Esophagus muscularis mucosa (tissue), 4 donors: ENCODE measurements around the gene MCF2L2. TPM values are rescaled to one million over a fixed set of nuclear protein-coding genes. Genes with fewer than 3 reads are reported as not detected.

Experiments used
- DNase-seq: peaks from one replicate; pipeline ENCODE4 v3.0.0-alpha.2; 2017; ENCODE audit errors: extremely low spot score
- H3K27ac ChIP-seq, 4 donors: fragments of 200-600 bp; sonication (generic); replicated peaks in 1 of 4; 1 replicate in 3 of 4; 2 replicates in 1 of 4; pipeline ENCODE4 v1.5.1; 2016 to 2019; ENCODE audit warnings: mild to moderate bottlenecking in 1 of 4
- H3K27me3 ChIP-seq, 4 donors: fragments of 200-600 bp; sonication (generic); one replicate each; pipeline versions ENCODE4 v1.5.1 to v1.6.0; 2016 to 2019
- H3K36me3 ChIP-seq, 4 donors: fragments of 200-600 bp; sonication (generic); one replicate each; pipeline ENCODE4 v1.5.1; 2016 to 2019
- H3K4me1 ChIP-seq, 4 donors: fragments of 200-600 bp; sonication (generic); one replicate each; pipeline ENCODE4 v1.5.1; 2016 to 2019
- H3K4me3 ChIP-seq, 4 donors: fragments of 200-600 bp; sonication (generic); 1 replicate in 2 of 4; 2 replicates in 2 of 4; pipeline ENCODE4 v1.5.1; 2016 to 2019; ENCODE audit warnings: mild to moderate bottlenecking in 4 of 4, moderate library complexity in 1 of 4
- H3K9me3 ChIP-seq, 4 donors: fragments of 200-600 bp; sonication (generic); 1 replicate in 3 of 4; 2 replicates in 1 of 4; pipeline ENCODE4 v1.5.1; 2016 to 2019
- EP300 ChIP-seq: sonication (generic); formaldehyde crosslinking; IDR thresholded peaks from one replicate; pipeline ENCODE4 v1.6.1; 2017; ENCODE audit warnings: antibody characterized with exemption
- POLR2A ChIP-seq: fragments of 450-650 bp; IDR thresholded peaks from one replicate; pipeline ENCODE4 v1.6.1; 2017; ENCODE audit warnings: antibody characterized with exemption, moderate library complexity, mild to moderate bottlenecking, low read depth
- POLR2AphosphoS5 ChIP-seq, 2 donors: sonication (generic); formaldehyde crosslinking; IDR thresholded peaks; one replicate each; pipeline ENCODE4 v1.6.1; 2017; ENCODE audit warnings: antibody characterized with exemption in 2 of 2
- WGBS: methylation state at CpG from one replicate; pipeline ENCODE4 v1.1.5; 2018; 5-methylcytosine and 5-hydroxymethylcytosine counted together
- intact Hi-C: fragments of 100-400 bp; cut with DNase I; formaldehyde crosslinking; loops from one replicate; pipeline ENCODE4 v1.15.1; 2023
- total RNA-seq, 4 donors: library from RNA; depleted of rRNA; stranded (reverse); fragments of >200 nt; gene quantifications; one replicate each; pipeline versions ENCODE4 v1.1.0 to v1.2.1, GENCODE V29; 2016
- TF ChIP-seq, protein P1 (sequence below), 3 experiments: fragments of 200-600 bp in 2 of 3; fragments of 450-650 bp in 1 of 3; sonication (generic) in 2 of 3; IDR thresholded peaks; one replicate each; pipeline ENCODE4 v1.5.1; 2017 to 2019; ENCODE audit warnings: antibody characterized with exemption in 3 of 3, mild to moderate bottlenecking in 2 of 3, moderate library complexity in 1 of 3

Gene MCF2L2
- total RNA-seq, 4 donors from 2014 or later, result 0.99 to 3.3 (median 1.3) TPM

DNA sequence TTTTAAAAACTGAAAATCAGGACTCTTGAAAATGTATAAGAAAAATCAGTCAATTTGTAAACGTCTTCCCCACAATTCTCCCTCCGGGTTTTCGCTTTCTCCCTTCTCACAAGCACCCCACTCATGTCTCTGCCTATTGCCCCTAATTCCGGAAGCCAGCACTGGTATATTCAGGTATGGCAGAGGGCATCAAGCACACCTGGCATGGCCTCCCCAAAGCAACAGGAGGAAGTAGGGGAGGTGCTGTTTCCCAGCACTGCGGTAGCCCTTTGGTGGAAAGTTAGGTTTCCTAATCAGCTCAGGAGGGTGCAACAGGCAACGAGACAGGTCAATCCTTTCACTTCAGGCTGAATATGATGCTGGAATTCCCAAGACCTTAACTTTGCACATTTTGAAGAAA, 296.0 kb downstream of the MCF2L2 start:
- Histone ChIP-seq H3K36me3 (no peaks in the 10 kb centered on the region), H3K9me3 (peaks cover 0 to 18% (median 14%) of the 10 kb centered on the region in 4 donors), H3K4me1 (no peaks in the 10 kb centered on the region), H3K27me3 (peaks cover 0 to 35% (median 0%) of the 10 kb centered on the region in 4 donors), H3K27ac (no peak overlapping the region), H3K4me3 (no peak overlapping the region)
- intact Hi-C loops, result no loop called here
- WGBS, result 52% methylated on average over 5 of the region's 6 CpGs
- TF ChIP-seq, protein P1, sequence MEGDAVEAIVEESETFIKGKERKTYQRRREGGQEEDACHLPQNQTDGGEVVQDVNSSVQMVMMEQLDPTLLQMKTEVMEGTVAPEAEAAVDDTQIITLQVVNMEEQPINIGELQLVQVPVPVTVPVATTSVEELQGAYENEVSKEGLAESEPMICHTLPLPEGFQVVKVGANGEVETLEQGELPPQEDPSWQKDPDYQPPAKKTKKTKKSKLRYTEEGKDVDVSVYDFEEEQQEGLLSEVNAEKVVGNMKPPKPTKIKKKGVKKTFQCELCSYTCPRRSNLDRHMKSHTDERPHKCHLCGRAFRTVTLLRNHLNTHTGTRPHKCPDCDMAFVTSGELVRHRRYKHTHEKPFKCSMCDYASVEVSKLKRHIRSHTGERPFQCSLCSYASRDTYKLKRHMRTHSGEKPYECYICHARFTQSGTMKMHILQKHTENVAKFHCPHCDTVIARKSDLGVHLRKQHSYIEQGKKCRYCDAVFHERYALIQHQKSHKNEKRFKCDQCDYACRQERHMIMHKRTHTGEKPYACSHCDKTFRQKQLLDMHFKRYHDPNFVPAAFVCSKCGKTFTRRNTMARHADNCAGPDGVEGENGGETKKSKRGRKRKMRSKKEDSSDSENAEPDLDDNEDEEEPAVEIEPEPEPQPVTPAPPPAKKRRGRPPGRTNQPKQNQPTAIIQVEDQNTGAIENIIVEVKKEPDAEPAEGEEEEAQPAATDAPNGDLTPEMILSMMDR (IDR thresholded peaks at IDR 0.05), result no peak
- TF ChIP-seq POLR2A, result no peak
- DNase-seq, result no peak

- TF ChIP-seq POLR2AphosphoS5 (IDR thresholded peaks at IDR 0.05) (no peak), EP300 (no peak), POLR2A (no peak)
- TF ChIP-seq, protein P1 (IDR thresholded peaks at IDR 0.05), result no peak
- intact Hi-C loops, result no loop called here
- peaks cover 0 to 35% (median 0%) of the 10 kb centered on the region in 4 donors for H3K27me3 ChIP-seq
- H3K9me3 ChIP-seq, result peaks cover 0 to 18% (median 14%) of the 10 kb centered on the region in 4 donors
- no peaks in the 10 kb centered on the region for H3K36me3 ChIP-seq
- DNase-seq, result no peak
- no peak overlapping the region for H3K27ac ChIP-seq
- H3K4me3 ChIP-seq, result no peak overlapping the region
- no peaks in the 10 kb centered on the region for H3K4me1 ChIP-seq
- 52% methylated on average over 4 of the region's 4 CpGs for WGBS
These were observed 296.7 kb downstream of the MCF2L2 start for GRCh38 chr3:183131735-183132134.

GRCh38 chr3:183131186-183131725, 297.2 kb downstream of the MCF2L2 start:
- H3K4me1 ChIP-seq, result no peaks in the 10 kb centered on the region
- TF ChIP-seq POLR2A (no peak), EP300 (no peak), POLR2AphosphoS5 (IDR thresholded peaks at IDR 0.05) (no peak)
- TF ChIP-seq, protein P1 (IDR thresholded peaks at IDR 0.05), result no peak
- H3K9me3 ChIP-seq, result peaks cover 0 to 18% (median 14%) of the 10 kb centered on the region in 4 donors
- H3K27me3 ChIP-seq, result peaks cover 0 to 35% (median 0%) of the 10 kb centered on the region in 4 donors
- no peak overlapping the region for H3K27ac ChIP-seq
- H3K4me3 ChIP-seq, result no peak overlapping the region
- no peaks in the 10 kb centered on the region for H3K36me3 ChIP-seq
- DNase-seq, result no peak
- WGBS, result 56% methylated on average over 4 of the region's 4 CpGs
- intact Hi-C loops, result no loop called here

DNA sequence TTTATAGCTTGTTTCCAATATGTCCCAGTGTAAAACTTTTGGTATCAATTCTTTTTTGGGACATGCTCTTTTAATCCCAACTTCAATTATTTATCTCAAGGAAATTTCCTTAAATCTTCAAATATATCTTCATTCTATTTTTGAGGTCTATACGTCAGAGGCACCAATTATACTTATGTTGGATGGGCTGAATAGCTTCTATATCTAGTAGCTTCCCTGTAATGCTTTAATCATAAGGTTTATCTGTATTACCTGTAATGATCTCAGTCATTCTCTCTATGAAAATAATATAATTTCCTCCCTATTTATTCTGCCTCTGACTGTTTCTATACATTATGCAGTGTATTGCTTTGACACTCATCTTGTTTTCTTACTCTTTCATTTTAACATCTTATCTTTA, 299.2 kb downstream of the MCF2L2 start:
- peaks cover 0 to 18% (median 14%) of the 10 kb centered on the region in 4 donors for H3K9me3 ChIP-seq
- TF ChIP-seq, protein P1 (IDR thresholded peaks at IDR 0.05), result no peak
- no peak for TF ChIP-seq POLR2AphosphoS5 (IDR thresholded peaks at IDR 0.05)
- TF ChIP-seq POLR2A, result no peak
- no peak for TF ChIP-seq EP300
- H3K27me3 ChIP-seq, result peaks cover 0 to 20% (median 0%) of the 10 kb centered on the region in 4 donors
- WGBS, result 94% methylated on average over 1 of the region's 1 CpG
- no peak overlapping the region for H3K27ac ChIP-seq
- no peaks in the 10 kb centered on the region for H3K4me1 ChIP-seq
- intact Hi-C loops, result loop anchor here (10.0 kb wide), 1 partner anchor 126 kb away; the partner anchor contains the start of gene B3GNT5
- no peaks in the 10 kb centered on the region for H3K36me3 ChIP-seq
- no peak for DNase-seq
- H3K4me3 ChIP-seq, result no peak overlapping the region

GRCh38 chr3:183128709-183129108, 299.7 kb downstream of the MCF2L2 start:
- intact Hi-C loops, result loop anchor here (10.0 kb wide), 1 partner anchor 126 kb away; the partner anchor contains the start of gene B3GNT5
- H3K9me3 ChIP-seq, result peaks cover 0 to 18% (median 14%) of the 10 kb centered on the region in 4 donors
- no peak overlapping the region for H3K4me3 ChIP-seq
- peaks cover 0 to 20% (median 0%) of the 10 kb centered on the region in 4 donors for H3K27me3 ChIP-seq
- H3K36me3 ChIP-seq, result no peaks in the 10 kb centered on the region
- H3K27ac ChIP-seq, result no peak overlapping the region
- WGBS, result 99% methylated on average over 3 of the region's 3 CpGs
- no peaks in the 10 kb centered on the region for H3K4me1 ChIP-seq
- TF ChIP-seq POLR2AphosphoS5 (IDR thresholded peaks at IDR 0.05), result no peak
- TF ChIP-seq, protein P1 (IDR thresholded peaks at IDR 0.05), result no peak
- no peak for TF ChIP-seq POLR2A
- TF ChIP-seq EP300, result no peak
- no peak for DNase-seq
